CD4-positive, CD25-positive, alpha-beta regulatory T cell (primary cell): ENCODE measurements around the gene KLHL2. TPM values are rescaled to one million over a fixed set of nuclear protein-coding genes. Genes with fewer than 3 reads are reported as not detected.

ENCODE experiments used
- ATAC-seq, 2 donors: fragments of 150-1000 bp; cut with Tn5 transposase; one replicate each; pipeline ENCODE4 v1.10.0; 2021; ENCODE audit warnings: low read depth in 2 of 2, moderate number of reproducible peaks in 2 of 2, moderate library complexity in 1 of 2
- DNase-seq, 3 donors: peaks; one replicate each; pipeline versions ENCODE4 v3.0.0 to v3.0.0-alpha.2; 2012 to 2022; ENCODE audit warnings: mixed read lengths in 1 of 3
- H3K27ac ChIP-seq: one replicate; pipeline ENCODE4 v1.7.0; 2013; ENCODE audit warnings: mild to moderate bottlenecking, low read length; ENCODE audit not compliant: insufficient read depth, poor library complexity, severe bottlenecking
- H3K27me3 ChIP-seq: one replicate; pipeline ENCODE4 v1.7.0; 2013; ENCODE audit warnings: low read length; ENCODE audit not compliant: control insufficient read depth, insufficient read depth
- H3K36me3 ChIP-seq: one replicate; pipeline ENCODE4 v1.7.0; 2013; ENCODE audit warnings: mild to moderate bottlenecking, low read length, moderate library complexity; ENCODE audit not compliant: control insufficient read depth, insufficient read depth
- H3K4me1 ChIP-seq: 2 replicates; pipeline ENCODE4 v1.7.0; 2013; ENCODE audit warnings: mild to moderate bottlenecking, low read length; ENCODE audit not compliant: insufficient read depth, control insufficient read depth, poor library complexity, severe bottlenecking
- H3K4me3 ChIP-seq: one replicate; pipeline ENCODE4 v1.7.0; 2013; ENCODE audit warnings: low read depth, mild to moderate bottlenecking, low read length, moderate library complexity
- H3K9me3 ChIP-seq, 2 experiments: 1 replicate in 1 of 2; 2 replicates in 1 of 2; pipeline ENCODE4 v1.7.0; 2013; ENCODE audit warnings: low read length in 2 of 2, mild to moderate bottlenecking in 1 of 2, moderate library complexity in 1 of 2; ENCODE audit not compliant: control insufficient read depth in 2 of 2
- H3K27ac Mint-ChIP-seq, 3 donors: one replicate each; pipeline ENCODE4 v1.8.0; 2020 to 2022; ENCODE audit warnings: mild to moderate bottlenecking in 3 of 3, mixed read lengths in 3 of 3, moderate library complexity in 2 of 3
- H3K27me3 Mint-ChIP-seq: one replicate; pipeline ENCODE4 v1.8.0; 2022; ENCODE audit warnings: mild to moderate bottlenecking, mixed read lengths
- H3K36me3 Mint-ChIP-seq: one replicate; pipeline ENCODE4 v1.8.0; 2020; ENCODE audit warnings: mixed read lengths
- H3K4me1 Mint-ChIP-seq, 4 donors: one replicate each; pipeline ENCODE4 v1.8.0; 2020 to 2022; ENCODE audit warnings: mixed read lengths in 4 of 4, mild to moderate bottlenecking in 1 of 4
- H3K4me3 Mint-ChIP-seq, 4 donors: one replicate each; pipeline ENCODE4 v1.8.0; 2020 to 2022; ENCODE audit warnings: mild to moderate bottlenecking in 4 of 4, mixed read lengths in 4 of 4, moderate library complexity in 3 of 4
- H3K9me3 Mint-ChIP-seq, 7 donors: one replicate each; pipeline ENCODE4 v1.8.0; 2020 to 2022; ENCODE audit warnings: mixed read lengths in 7 of 7, mild to moderate bottlenecking in 3 of 7, moderate library complexity in 2 of 7
- polyA plus RNA-seq, 4 donors: library from polyadenylated mRNA; unstranded; fragments of 300-500 nt; fragmentation: Illumina TruSeq; gene quantifications; one replicate each; pipeline ENCODE4 v1.2.3, GENCODE V29; 2021
- total RNA-seq: library from RNA; stranded (reverse); gene quantifications from one replicate; pipeline ENCODE4 v1.2.3, GENCODE V29; 2022

KLHL2 gene
- total and polyA plus RNA-seq, 5 donors from 2014 or later, result 7.1 to 31.2 (median 10.2) TPM

- Histone ChIP-seq H3K27me3 (peaks cover 3% of the 10 kb centered on the region), H3K4me1 (no peaks in the 10 kb centered on the region), H3K4me3 (no peak overlapping the region), H3K36me3 (no peaks in the 10 kb centered on the region), H3K9me3 (no peaks in the 10 kb centered on the region), H3K27ac (no peak overlapping the region)
- Mint-ChIP-seq H3K27ac (no peak overlapping the region), H3K36me3 (no peaks in the 10 kb centered on the region), H3K4me1 (no peaks in the 10 kb centered on the region), H3K4me3 (no peak overlapping the region), H3K9me3 (peaks cover 0 to 2% (median 0%) of the 10 kb centered on the region in 7 donors), H3K27me3 (peaks cover 11% of the 10 kb centered on the region)
- DNase-seq, result no peak
- ATAC-seq, result no peak
These were observed 160.8 kb downstream of the KLHL2 start for GRCh38 chr4:165368114-165368513.

GRCh38 chr4:165368567-165368966 lies 161.2 kb downstream of the KLHL2 start:
- no peak for ATAC-seq
- Mint-ChIP-seq H3K4me1 (no peaks in the 10 kb centered on the region), H3K27ac (no peak overlapping the region), H3K4me3 (no peak overlapping the region), H3K27me3 (peaks cover 13% of the 10 kb centered on the region), H3K9me3 (peaks cover 0 to 2% (median 0%) of the 10 kb centered on the region in 7 donors), H3K36me3 (no peaks in the 10 kb centered on the region)
- H3K9me3 ChIP-seq, result no peaks in the 10 kb centered on the region
- H3K4me3 ChIP-seq, result no peak overlapping the region
- no peak for DNase-seq
- no peaks in the 10 kb centered on the region for H3K27me3 ChIP-seq
- no peak overlapping the region for H3K27ac ChIP-seq
- H3K4me1 ChIP-seq, result no peaks in the 10 kb centered on the region
- no peaks in the 10 kb centered on the region for H3K36me3 ChIP-seq

DNA sequence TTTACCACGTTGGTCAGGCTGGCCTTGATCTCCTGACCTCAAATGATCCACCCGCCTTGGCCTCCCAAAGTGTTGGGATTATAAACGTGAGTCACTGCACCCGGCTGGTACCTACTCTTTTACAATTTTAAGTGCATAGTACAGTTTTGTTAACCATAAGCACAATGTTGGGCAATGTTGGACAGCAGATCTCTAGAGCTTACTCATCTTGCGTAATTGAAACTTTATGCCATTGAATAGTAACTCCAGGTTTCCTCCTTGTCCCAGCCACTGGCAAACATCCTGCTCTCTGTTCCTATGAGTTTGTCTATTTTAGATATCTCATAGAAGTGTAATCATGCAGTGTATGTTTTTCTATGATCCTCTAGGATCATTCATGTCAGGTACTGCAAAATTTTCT lies 162.2 kb downstream of the KLHL2 start:
- H3K4me3 Mint-ChIP-seq, result no peak overlapping the region

DNA sequence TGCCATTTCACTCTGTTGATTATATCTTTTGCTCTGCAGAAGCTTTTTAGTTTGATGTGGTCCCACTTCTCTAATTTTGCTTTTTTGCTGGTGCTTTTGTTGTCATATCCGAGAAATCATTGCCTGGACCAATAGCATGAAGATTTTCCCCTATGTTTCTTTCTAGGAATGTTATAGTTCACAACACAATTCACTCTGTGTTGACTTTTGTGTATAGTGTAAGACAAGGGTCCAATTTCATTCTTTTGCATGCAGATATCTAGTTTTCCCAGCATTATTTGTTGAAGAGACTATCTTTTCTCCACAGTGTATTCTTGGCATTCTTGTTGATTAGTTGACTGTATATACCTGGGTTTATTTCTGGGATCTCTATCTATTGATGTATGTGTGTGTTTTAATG lies 163.2 kb downstream of the KLHL2 start:
- no peak for ATAC-seq
- no peak for DNase-seq
- peaks cover 0 to 6% (median 1%) of the 10 kb centered on the region in 7 donors for H3K9me3 Mint-ChIP-seq
- Histone ChIP-seq H3K27ac (no peak overlapping the region), H3K9me3 (no peaks in the 10 kb centered on the region), H3K4me1 (no peaks in the 10 kb centered on the region), H3K4me3 (no peak overlapping the region), H3K36me3 (no peaks in the 10 kb centered on the region), H3K27me3 (peaks cover 9% of the 10 kb centered on the region)
- H3K27me3 Mint-ChIP-seq, result peaks cover 29% of the 10 kb centered on the region
- H3K4me1 Mint-ChIP-seq, result peaks cover 0 to 3% (median 1%) of the 10 kb centered on the region in 4 donors
- no peak overlapping the region for H3K27ac Mint-ChIP-seq
- H3K4me3 Mint-ChIP-seq, result no peak overlapping the region
- H3K36me3 Mint-ChIP-seq, result no peaks in the 10 kb centered on the region

More for the DNA sequence above, 162.2 kb downstream of the KLHL2 start:
- H3K4me1 Mint-ChIP-seq, result no peaks in the 10 kb centered on the region
- H3K27me3 ChIP-seq, result no peaks in the 10 kb centered on the region
- ATAC-seq (no peak), DNase-seq (no peak)
- no peaks in the 10 kb centered on the region for H3K9me3 ChIP-seq
- H3K27ac Mint-ChIP-seq, result no peak overlapping the region
- H3K27ac ChIP-seq, result no peak overlapping the region
- H3K9me3 Mint-ChIP-seq, result peaks cover 0 to 2% (median 0%) of the 10 kb centered on the region in 7 donors
- H3K4me1 ChIP-seq, result no peaks in the 10 kb centered on the region
- no peaks in the 10 kb centered on the region for H3K36me3 ChIP-seq
- H3K36me3 Mint-ChIP-seq, result no peaks in the 10 kb centered on the region
- peaks cover 19% of the 10 kb centered on the region for H3K27me3 Mint-ChIP-seq
- H3K4me3 ChIP-seq, result no peak overlapping the region

Other genes starting within 250 kb of the KLHL2 start
- gene TRIM61, start 229.9 kb upstream of the KLHL2 start, total RNA-seq, result 0.25 TPM
- gene TRIM61, start 229.9 kb upstream of the KLHL2 start, polyA plus RNA-seq, result 1 to 10 TPM in 1 of 4 donors, under 1 TPM in 2, not detected in 1; 0.27 to 1.5 (median 0.41) TPM
- not detected for gene TRIM60, start 175.6 kb upstream of the KLHL2 start, total RNA-seq
- gene TRIM60, start 175.6 kb upstream of the KLHL2 start, polyA plus RNA-seq, result not detected
- not detected for gene TRIM75, start 153.7 kb upstream of the KLHL2 start, total RNA-seq
- gene TRIM75, start 153.7 kb upstream of the KLHL2 start, polyA plus RNA-seq, result not detected
- 6.7 TPM for gene TMEM192, start 94.7 kb upstream of the KLHL2 start, total RNA-seq
- gene TMEM192, start 94.7 kb upstream of the KLHL2 start, polyA plus RNA-seq, result 10 to 100 TPM; 11.4 to 19.2 (median 18.6) TPM
- gene MSMO1, start 120.1 kb downstream of the KLHL2 start, total RNA-seq, result 14.9 TPM
- gene MSMO1, start 120.1 kb downstream of the KLHL2 start, polyA plus RNA-seq, result 10 to 100 TPM; 21.9 to 37.5 (median 27.8) TPM
- 1.8 TPM for gene CPE, start 171.4 kb downstream of the KLHL2 start, total RNA-seq
- 1 to 10 TPM; 1.6 to 4.6 (median 2.9) TPM for gene CPE, start 171.4 kb downstream of the KLHL2 start, polyA plus RNA-seq